ENCODE measurements around the gene ACAD11.

ACAD11 gene

DNA sequence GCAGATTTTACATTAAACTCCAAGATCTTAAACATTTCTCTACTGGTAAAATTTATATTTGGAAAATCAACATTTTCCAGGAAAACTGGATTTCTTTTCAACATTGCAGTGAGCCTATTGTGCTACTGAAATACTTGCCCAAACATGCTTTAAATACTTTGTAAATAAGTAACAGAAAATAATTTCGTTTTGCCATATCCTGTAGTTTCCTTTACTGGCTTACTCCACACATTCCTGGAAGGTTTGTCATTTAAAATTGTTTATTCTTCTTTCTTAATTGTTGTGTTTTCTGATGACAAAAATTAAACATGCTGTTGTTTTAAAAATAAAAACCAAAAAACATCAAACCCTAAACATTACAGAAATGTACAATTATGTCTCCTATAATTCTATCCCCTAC, 22.0 kb downstream of the ACAD11 start:
- no peak for DNase-seq (ENCODE audit: low spot score)
- TF ChIP-seq, protein P1, sequence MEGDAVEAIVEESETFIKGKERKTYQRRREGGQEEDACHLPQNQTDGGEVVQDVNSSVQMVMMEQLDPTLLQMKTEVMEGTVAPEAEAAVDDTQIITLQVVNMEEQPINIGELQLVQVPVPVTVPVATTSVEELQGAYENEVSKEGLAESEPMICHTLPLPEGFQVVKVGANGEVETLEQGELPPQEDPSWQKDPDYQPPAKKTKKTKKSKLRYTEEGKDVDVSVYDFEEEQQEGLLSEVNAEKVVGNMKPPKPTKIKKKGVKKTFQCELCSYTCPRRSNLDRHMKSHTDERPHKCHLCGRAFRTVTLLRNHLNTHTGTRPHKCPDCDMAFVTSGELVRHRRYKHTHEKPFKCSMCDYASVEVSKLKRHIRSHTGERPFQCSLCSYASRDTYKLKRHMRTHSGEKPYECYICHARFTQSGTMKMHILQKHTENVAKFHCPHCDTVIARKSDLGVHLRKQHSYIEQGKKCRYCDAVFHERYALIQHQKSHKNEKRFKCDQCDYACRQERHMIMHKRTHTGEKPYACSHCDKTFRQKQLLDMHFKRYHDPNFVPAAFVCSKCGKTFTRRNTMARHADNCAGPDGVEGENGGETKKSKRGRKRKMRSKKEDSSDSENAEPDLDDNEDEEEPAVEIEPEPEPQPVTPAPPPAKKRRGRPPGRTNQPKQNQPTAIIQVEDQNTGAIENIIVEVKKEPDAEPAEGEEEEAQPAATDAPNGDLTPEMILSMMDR (IDR thresholded peaks at IDR 0.05; ENCODE audit: extremely low read depth, missing control alignments): no peak

DNA sequence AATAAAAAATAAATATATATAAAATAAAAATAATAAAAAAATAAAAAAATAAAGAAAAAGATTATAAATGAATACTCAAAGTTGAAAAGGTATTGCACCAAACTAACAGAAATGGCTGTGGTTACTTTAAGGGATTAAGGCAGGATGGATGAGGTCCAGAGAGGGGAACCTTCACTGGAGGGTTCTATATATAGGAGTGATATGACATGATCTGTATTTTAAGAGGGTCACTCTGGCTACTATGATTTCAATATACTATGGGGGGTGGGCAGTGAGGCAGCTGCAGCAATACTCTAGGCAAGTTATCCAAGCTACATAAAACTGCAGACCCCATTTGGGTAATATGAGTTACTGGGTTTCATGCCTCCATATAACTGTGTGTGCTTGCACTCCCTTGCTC, 24.6 kb downstream of the ACAD11 start:
- DNase-seq (ENCODE audit: low spot score): no peak
- TF ChIP-seq, protein P1 (IDR thresholded peaks at IDR 0.05; ENCODE audit: extremely low read depth, missing control alignments): no peak

DNA sequence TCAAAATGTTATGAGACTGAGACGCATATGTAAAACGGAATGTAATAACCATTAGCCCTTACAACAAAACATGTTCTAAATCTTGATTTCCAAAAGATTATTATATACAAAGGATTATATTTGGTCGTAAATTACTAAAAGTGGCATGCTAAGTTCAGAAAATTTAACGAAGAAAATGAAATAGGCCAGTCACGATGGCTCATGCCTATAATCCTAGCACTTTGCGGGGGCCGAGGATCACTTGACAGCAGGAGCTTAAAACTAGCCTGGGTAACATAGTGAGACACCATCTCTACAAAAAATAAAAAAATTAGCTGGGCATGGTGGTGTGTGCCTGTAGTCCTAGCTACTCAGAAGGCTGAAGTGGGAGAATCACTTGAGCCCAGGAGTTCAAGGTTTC, 29.0 kb downstream of the ACAD11 start:
- DNase-seq (ENCODE audit: low spot score): no peak
- TF ChIP-seq, protein P1 (IDR thresholded peaks at IDR 0.05; ENCODE audit: extremely low read depth, missing control alignments): no peak

DNA sequence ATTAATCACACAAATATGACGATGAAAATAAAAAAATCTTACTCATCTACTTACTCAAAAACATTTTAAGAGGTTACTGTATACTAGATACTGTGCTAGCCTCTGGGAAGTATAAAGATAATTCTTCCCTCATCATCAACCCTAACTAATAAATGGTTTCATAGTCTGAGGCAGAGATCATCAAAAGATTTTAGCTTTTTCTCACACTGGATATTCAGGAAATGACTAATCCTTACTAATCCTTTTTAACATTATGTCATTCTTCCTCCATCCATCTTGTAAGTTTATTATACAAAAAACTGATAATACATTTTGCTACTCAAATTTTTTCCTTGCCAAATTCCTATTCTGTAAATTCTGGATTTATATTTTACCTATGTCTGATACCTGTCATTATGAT, 29.7 kb downstream of the ACAD11 start:
- TF ChIP-seq, protein P1 (IDR thresholded peaks at IDR 0.05; ENCODE audit: extremely low read depth, missing control alignments): no peak

DNA sequence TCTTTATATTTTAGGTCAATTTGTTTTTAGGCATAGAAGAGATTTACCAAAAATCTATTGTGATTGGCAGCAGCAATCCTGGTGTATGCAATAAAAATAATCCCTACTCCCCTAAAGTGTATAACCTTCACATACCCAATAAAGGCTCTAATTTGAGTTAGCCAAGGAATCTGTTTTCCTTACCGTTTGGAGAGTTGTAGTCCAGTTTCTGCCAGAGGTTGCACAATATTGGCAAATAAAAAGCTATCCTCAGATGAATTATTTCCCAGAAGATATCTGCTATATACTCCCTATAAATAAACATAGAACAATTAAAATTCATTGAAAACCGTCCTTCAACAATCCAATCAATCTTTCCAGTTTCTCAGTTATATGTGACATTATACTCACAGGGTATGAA, 31.5 kb downstream of the ACAD11 start:
- DNase-seq (ENCODE audit: low spot score): no peak
- TF ChIP-seq, protein P1 (IDR thresholded peaks at IDR 0.05; ENCODE audit: extremely low read depth, missing control alignments): no peak

More for the DNA sequence above, 29.7 kb downstream of the ACAD11 start:
- DNase-seq (ENCODE audit: low spot score): no peak

DNA sequence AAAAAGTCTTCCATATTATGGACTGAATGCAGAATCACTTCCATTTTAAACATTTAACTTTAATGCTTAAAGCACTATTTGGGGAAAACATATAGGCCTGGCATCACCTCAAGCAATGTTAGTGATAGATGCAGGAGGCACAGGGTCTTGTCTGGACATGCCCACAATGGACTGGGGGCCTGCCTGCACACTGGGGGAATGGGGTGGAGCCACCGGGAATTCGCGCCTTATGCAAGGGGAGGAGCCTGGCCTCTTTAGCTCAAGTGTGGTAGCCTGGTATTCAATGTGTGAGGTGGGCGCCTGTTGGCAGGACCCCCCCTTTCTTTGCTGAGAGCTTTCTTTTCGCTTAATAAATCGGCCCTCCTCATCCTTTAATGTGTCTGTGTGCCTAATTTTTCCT, 32.7 kb downstream of the ACAD11 start:
- TF ChIP-seq, protein P1 (IDR thresholded peaks at IDR 0.05; ENCODE audit: extremely low read depth, missing control alignments): no peak
- no peak for DNase-seq (ENCODE audit: low spot score)

DNA sequence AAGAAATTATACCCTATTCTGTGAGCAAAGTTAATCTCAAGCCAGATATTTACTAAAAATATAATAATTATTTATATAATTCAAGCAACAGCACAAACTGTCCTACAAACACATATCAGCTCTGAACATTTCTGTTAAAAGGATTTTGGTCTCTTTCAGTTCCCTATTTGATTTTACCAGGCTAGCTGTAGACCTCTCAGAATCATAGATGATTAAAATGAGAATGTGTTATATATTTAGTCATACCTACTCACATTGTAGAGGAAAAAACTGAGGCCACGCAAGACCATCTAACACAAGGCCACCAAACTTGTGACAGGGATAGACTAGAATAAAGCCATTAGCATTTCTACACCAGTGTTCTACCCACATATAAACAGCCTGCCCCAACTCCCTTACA, 34.0 kb downstream of the ACAD11 start:
- TF ChIP-seq, protein P1 (IDR thresholded peaks at IDR 0.05; ENCODE audit: extremely low read depth, missing control alignments): no peak
- peak; percentile 34 for DNase-seq (ENCODE audit: low spot score)
